ENCODE data around the gene SBNO2. TPM values are rescaled to one million over a fixed set of nuclear protein-coding genes. Genes with fewer than 3 reads are reported as not detected.
"Not testable (repeated sequence)": the region's sequence is repeated elsewhere in the genome, so short reads cannot be mapped to it uniquely, and the experiment has no call there.

SBNO2 gene
- total RNA-seq, 1 donor from 2014 or later, result 54.0 TPM

- intact Hi-C loops (cut with DNase I), result loop anchor here (5.0 kb wide), 1 partner anchor 41 kb away; the partner anchor contains the start of gene SBNO2
- Histone ChIP-seq H3K36me3 (peaks cover 0 to 14% of the 10 kb centered on the region in 2 donors), H3K4me1 (peaks cover 83% of the 10 kb centered on the region)
Measured at GRCh38 chr19:1130771-1131717, 43.0 kb downstream of the SBNO2 start.

GRCh38 chr19:1129535-1129934 lies 44.5 kb downstream of the SBNO2 start:
- H3K4me1 ChIP-seq, result peaks cover 68% of the 10 kb centered on the region
- H3K27ac ChIP-seq, result no peak overlapping the region
- TF ChIP-seq CTCF (IDR thresholded peaks at IDR 0.05) (no peak), POLR2A (IDR thresholded peaks at IDR 0.05) (no peak), POLR2AphosphoS5 (IDR thresholded peaks at IDR 0.05; ENCODE audit: insufficient read depth in 1 of 2, low read depth in 1 of 2) (no peak)
- H3K9me3 ChIP-seq, result no peaks in the 10 kb centered on the region
- no peaks in the 10 kb centered on the region for H3K27me3 ChIP-seq
- H3K36me3 ChIP-seq, result peaks cover 0 to 17% of the 10 kb centered on the region in 2 donors
- no peak overlapping the region for H3K4me3 ChIP-seq
- no peak for DNase-seq (ENCODE audit: extremely low spot score in 2 of 2)
- intact Hi-C loops (cut with DNase I), result no loop called here

More at GRCh38 chr19:1130771-1131717, 43.0 kb downstream of the SBNO2 start:
- peak overlapping the region; percentile 67 to 73 for H3K4me3 ChIP-seq
- peak overlapping the region; percentile 87 for H3K27ac ChIP-seq
- H3K27me3 ChIP-seq, result no peaks in the 10 kb centered on the region
- DNase-seq (ENCODE audit: extremely low spot score in 2 of 2), result no peak
- H3K9me3 ChIP-seq, result no peaks in the 10 kb centered on the region
- TF ChIP-seq POLR2AphosphoS5 (IDR thresholded peaks at IDR 0.05; ENCODE audit: insufficient read depth in 1 of 2, low read depth in 1 of 2), result no peak
- no peak for TF ChIP-seq POLR2A (IDR thresholded peaks at IDR 0.05)
- TF ChIP-seq CTCF (IDR thresholded peaks at IDR 0.05), result no peak

DNA sequence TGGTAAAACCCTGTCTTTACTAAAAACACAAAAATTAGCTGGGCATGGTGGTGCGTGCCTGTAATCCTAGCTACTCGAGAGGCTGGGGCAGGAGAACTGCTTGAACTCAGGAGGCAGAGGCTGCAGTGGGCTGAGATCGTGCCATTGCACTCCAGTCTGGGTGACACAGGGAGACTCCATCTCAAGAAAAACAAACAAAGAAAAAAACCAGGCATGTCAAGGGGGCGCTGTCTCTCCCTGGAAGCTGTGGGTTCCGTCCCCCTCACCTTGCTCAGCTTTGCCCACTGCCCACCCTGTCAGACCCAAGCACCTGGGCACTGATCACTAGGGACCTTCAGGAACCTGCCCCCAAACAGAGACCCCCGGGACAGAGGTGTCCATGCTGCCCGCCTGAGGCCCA lies 45.0 kb downstream of the SBNO2 start:
- Histone ChIP-seq H3K4me1 (peaks cover 64% of the 10 kb centered on the region), H3K36me3 (peaks cover 0 to 21% of the 10 kb centered on the region in 2 donors)
- intact Hi-C loops (cut with DNase I); DNase-seq (ENCODE audit: extremely low spot score in 2 of 2); H3K9me3 ChIP-seq; H3K4me3 ChIP-seq; H3K27me3 ChIP-seq; H3K27ac ChIP-seq: not testable (repeated sequence)

DNA sequence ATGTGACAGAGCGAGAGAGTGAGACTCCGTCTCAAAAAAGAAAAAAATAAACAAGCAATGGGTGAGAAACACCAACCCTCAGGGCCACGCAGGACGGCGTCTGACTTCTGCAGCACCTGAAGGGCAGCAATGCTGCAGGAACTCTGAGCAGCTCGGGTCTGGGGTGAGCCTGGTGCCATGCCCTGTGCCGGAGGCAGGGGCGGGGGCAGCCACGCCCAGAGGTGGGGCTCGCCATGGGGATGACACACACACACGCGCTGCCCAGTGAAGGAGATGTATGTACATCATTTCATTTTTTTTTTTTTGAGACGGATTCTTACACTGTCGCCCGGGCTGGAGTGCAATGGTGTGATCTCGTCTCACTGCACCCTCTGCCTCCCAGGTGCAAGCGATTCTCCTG lies 46.0 kb downstream of the SBNO2 start:
- Histone ChIP-seq H3K27ac (no peak overlapping the region), H3K36me3 (peaks cover 0 to 31% of the 10 kb centered on the region in 2 donors), H3K27me3 (no peaks in the 10 kb centered on the region), H3K4me3 (no peak overlapping the region), H3K4me1 (peaks cover 54% of the 10 kb centered on the region), H3K9me3 (no peaks in the 10 kb centered on the region)
- intact Hi-C loops (cut with DNase I), result no loop called here
- no peak for DNase-seq (ENCODE audit: extremely low spot score in 2 of 2)
- no peak for TF ChIP-seq POLR2A (IDR thresholded peaks at IDR 0.05)

- H3K4me1 ChIP-seq, result peaks cover 45% of the 10 kb centered on the region
- H3K36me3 ChIP-seq, result peaks cover 0 to 40% of the 10 kb centered on the region in 2 donors
- TF ChIP-seq POLR2A (IDR thresholded peaks at IDR 0.05) (no peak), CTCF (IDR thresholded peaks at IDR 0.05) (no peak), POLR2AphosphoS5 (IDR thresholded peaks at IDR 0.05; ENCODE audit: insufficient read depth in 1 of 2, low read depth in 1 of 2) (no peak)
- H3K9me3 ChIP-seq, result no peaks in the 10 kb centered on the region
- intact Hi-C loops (cut with DNase I), result no loop called here
- H3K27me3 ChIP-seq, result no peaks in the 10 kb centered on the region
- no peak overlapping the region for H3K27ac ChIP-seq
- DNase-seq (ENCODE audit: extremely low spot score in 2 of 2), result no peak
- no peak overlapping the region for H3K4me3 ChIP-seq
Measured at GRCh38 chr19:1126984-1127760, 46.9 kb downstream of the SBNO2 start.

Data from vagina (tissue), 2 donors.